H1 (cell line): ENCODE data around the gene TEX14. TPM values are rescaled to one million over a fixed set of nuclear protein-coding genes. Genes with fewer than 3 reads are reported as not detected.

ENCODE experiments used
- CTCF ChIA-PET: fragments of 300-600 bp; sonication (Branson Sonifier 250); formaldehyde crosslinking; loops from one replicate; lab custom pipeline; 2021; ENCODE audit not compliant: partially characterized antibody; lab: Charles Lee
- POLR2A ChIA-PET: fragments of 300-600 bp; sonication (Branson Sonifier 250); formaldehyde crosslinking; loops from one replicate; lab custom pipeline; 2021; ENCODE audit warnings: inconsistent platforms; ENCODE audit not compliant: partially characterized antibody; lab: Charles Lee
- DNase-seq, 2 experiments: peaks; one replicate each; pipeline versions ENCODE4 v3.0.0 to v3.0.0-alpha.2; 2010 to 2022; ENCODE audit warnings: low spot score in 2 of 2, low read depth in 1 of 2, mixed read lengths in 1 of 2
- FAIRE-seq: peaks from 2 replicates; lab custom pipeline; 2011; peaks lifted over from hg19 to GRCh38; lab: Jason Lieb, UNC
- H2AFZ ChIP-seq: 2 replicates; pipeline ENCODE4 v1.8.1; 2012; ENCODE audit warnings: low read length, inconsistent platforms
- H2AK5ac ChIP-seq: 2 replicates; pipeline ENCODE4 v1.6.1; 2013; ENCODE audit warnings: low read depth, low read length
- H2BK120ac ChIP-seq: replicated peaks from 2 replicates; pipeline ENCODE3; 2013; ENCODE audit warnings: low read depth, low read length, inconsistent platforms
- H2BK12ac ChIP-seq: 2 replicates; pipeline ENCODE4 v1.6.1; 2013; ENCODE audit warnings: low read depth, low read length
- H2BK15ac ChIP-seq: 2 replicates; pipeline ENCODE4 v1.6.1; 2013; ENCODE audit warnings: low read length
- H2BK20ac ChIP-seq: 2 replicates; pipeline ENCODE4 v1.6.1; 2013; ENCODE audit warnings: low read length
- H2BK5ac ChIP-seq: 2 replicates; pipeline ENCODE4 v1.6.1; 2013; ENCODE audit warnings: low read depth, low read length
- H3K14ac ChIP-seq: 2 replicates; pipeline ENCODE4 v1.6.1; 2013; ENCODE audit warnings: inconsistent platforms; ENCODE audit not compliant: insufficient read length
- H3K18ac ChIP-seq: 2 replicates; pipeline ENCODE4 v1.6.1; 2013; ENCODE audit warnings: low read length; ENCODE audit errors: extremely low read depth
- H3K23ac ChIP-seq: 2 replicates; pipeline ENCODE4 v1.6.1; 2013; ENCODE audit warnings: inconsistent platforms; ENCODE audit not compliant: insufficient read length
- H3K23me2 ChIP-seq: 2 replicates; pipeline ENCODE4 v1.6.1; 2013; ENCODE audit warnings: low read depth, low read length
- H3K27ac ChIP-seq: 2 replicates; pipeline ENCODE4 v1.6.1; 2011; ENCODE audit warnings: low read depth, low read length, inconsistent platforms
- H3K27me3 ChIP-seq, 4 experiments: replicated peaks in 1 of 4; 1 replicate in 1 of 4; 2 replicates in 3 of 4; pipeline versions ENCODE4 v1.6.1 to v1.8.1; 2011 to 2013; ENCODE audit warnings: low read length in 3 of 4, mild to moderate bottlenecking in 3 of 4, inconsistent platforms in 2 of 4, mixed read lengths in 2 of 4, moderate library complexity in 1 of 4; ENCODE audit not compliant: control insufficient read depth in 3 of 4, insufficient read depth in 3 of 4; ENCODE audit errors: extremely low read depth in 1 of 4
- H3K36me3 ChIP-seq, 4 experiments: 2 replicates each; pipeline versions ENCODE4 v1.6.1 to v1.8.1; 2011 to 2013; ENCODE audit warnings: mild to moderate bottlenecking in 4 of 4, low read length in 3 of 4, moderate library complexity in 2 of 4, control low read depth in 1 of 4, inconsistent platforms in 1 of 4; ENCODE audit not compliant: insufficient read depth in 4 of 4, control insufficient read depth in 2 of 4
- H3K4ac ChIP-seq: replicated peaks from 2 replicates; pipeline ENCODE3; 2013; ENCODE audit warnings: low read length, low read depth, mixed read lengths, inconsistent platforms; ENCODE audit not compliant: insufficient read length
- H3K4me1 ChIP-seq, 4 experiments: replicated peaks in 1 of 4; 1 replicate in 1 of 4; 2 replicates in 3 of 4; pipeline versions ENCODE4 v1.6.1 to v1.8.1; 2011 to 2013; ENCODE audit warnings: low read length in 3 of 4, inconsistent platforms in 2 of 4, mixed read lengths in 1 of 4; ENCODE audit not compliant: insufficient read depth in 4 of 4, control insufficient read depth in 3 of 4
- H3K4me2 ChIP-seq, 2 experiments: 2 replicates each; pipeline versions ENCODE4 v1.6.1 to v1.8.1; 2011 to 2013; ENCODE audit warnings: low read depth in 2 of 2, low read length in 2 of 2, control low read depth in 1 of 2, inconsistent platforms in 1 of 2, mild to moderate bottlenecking in 1 of 2; ENCODE audit not compliant: insufficient read depth in 1 of 2
- H3K4me3 ChIP-seq, 4 experiments: fragments of 200-600, 300-600 bp in 1 of 4; sonication (generic), shearing (Covaris generic), sonication (Bioruptor Twin) in 1 of 4; 2 replicates each; pipeline versions ENCODE4 v1.5.1 to v1.8.1; 2011 to 2016; ENCODE audit warnings: low read length in 4 of 4, low read depth in 3 of 4, control low read depth in 2 of 4, inconsistent platforms in 2 of 4, mild to moderate bottlenecking in 2 of 4, mixed read lengths in 1 of 4, moderate library complexity in 1 of 4; ENCODE audit not compliant: insufficient read depth in 2 of 4; ENCODE audit errors: extremely low read depth in 1 of 4
- H3K56ac ChIP-seq: replicated peaks from 2 replicates; pipeline ENCODE3; 2013; ENCODE audit warnings: low read depth, mild to moderate bottlenecking, mixed read lengths, low read length, inconsistent platforms; ENCODE audit not compliant: insufficient read length
- H3K79me1 ChIP-seq: 2 replicates; pipeline ENCODE4 v1.6.1; 2013; ENCODE audit warnings: low read depth, low read length, control low read depth
- H3K79me2 ChIP-seq, 2 experiments: 2 replicates each; pipeline versions ENCODE4 v1.6.1 to v1.8.1; 2012 to 2013; ENCODE audit warnings: low read length in 2 of 2, mild to moderate bottlenecking in 2 of 2, inconsistent platforms in 1 of 2; ENCODE audit not compliant: insufficient read depth in 2 of 2, control insufficient read depth in 1 of 2
- H3K9ac ChIP-seq, 4 experiments: replicated peaks in 1 of 4; 1 replicate in 1 of 4; 2 replicates in 3 of 4; pipeline versions ENCODE4 v1.6.1 to v1.8.1; 2011 to 2013; ENCODE audit warnings: low read depth in 3 of 4, low read length in 3 of 4, control low read depth in 2 of 4, mild to moderate bottlenecking in 2 of 4, moderate library complexity in 2 of 4, inconsistent platforms in 1 of 4; ENCODE audit errors: extremely low read depth in 1 of 4
- H3K9me3 ChIP-seq, 2 experiments: 2 replicates each; pipeline versions ENCODE4 v1.6.1 to v1.8.1; 2012 to 2013; ENCODE audit warnings: mild to moderate bottlenecking in 2 of 2, moderate library complexity in 2 of 2, control low read depth in 1 of 2, inconsistent platforms in 1 of 2, low read depth in 1 of 2, low read length in 1 of 2, mixed read lengths in 1 of 2; ENCODE audit not compliant: insufficient read depth in 2 of 2
- H4K20me1 ChIP-seq, 2 experiments: replicated peaks in 1 of 2; 2 replicates each; pipeline versions ENCODE3 to v1.8.1; 2011 to 2013; ENCODE audit warnings: inconsistent platforms in 2 of 2, low read length in 2 of 2, mild to moderate bottlenecking in 1 of 2; ENCODE audit not compliant: insufficient read depth in 2 of 2, control insufficient read depth in 1 of 2
- H4K5ac ChIP-seq: 2 replicates; pipeline ENCODE4 v1.6.1; 2013; ENCODE audit warnings: low read length, low read depth, mixed read lengths, inconsistent platforms; ENCODE audit not compliant: insufficient read length
- H4K8ac ChIP-seq: 2 replicates; pipeline ENCODE4 v1.8.0; 2013; ENCODE audit warnings: mild to moderate bottlenecking, moderate library complexity, low read length, inconsistent platforms; ENCODE audit not compliant: insufficient read depth; ENCODE audit errors: extremely low read depth
- H4K91ac ChIP-seq: replicated peaks from 2 replicates; pipeline ENCODE3; 2013; ENCODE audit warnings: low read length, mixed read lengths, inconsistent platforms; ENCODE audit not compliant: insufficient read length
- CHD1 ChIP-seq: IDR thresholded peaks from 2 replicates; pipeline ENCODE4 v1.6.1; 2012; ENCODE audit warnings: low read depth, low read length, improper control_type of control experiment
- EP300 ChIP-seq, 2 experiments: IDR thresholded peaks; 1 replicate in 1 of 2; 2 replicates in 1 of 2; pipeline ENCODE4 v1.6.1; 2011 to 2012; ENCODE audit warnings: low read depth in 2 of 2, low read length in 2 of 2, mild to moderate bottlenecking in 2 of 2, borderline replicate concordance in 1 of 2, inconsistent platforms in 1 of 2, moderate library complexity in 1 of 2
- GABPA ChIP-seq: IDR thresholded peaks from 2 replicates; pipeline ENCODE4 v1.6.1; 2011; ENCODE audit warnings: mild to moderate bottlenecking, low read length, moderate library complexity, borderline replicate concordance; ENCODE audit not compliant: insufficient read depth
- JUN ChIP-seq: IDR thresholded peaks from 2 replicates; pipeline ENCODE4 v1.6.1; 2011; ENCODE audit warnings: low read depth, mild to moderate bottlenecking, improper control_type of control experiment, low read length
- KDM1A ChIP-seq: fragments of 200-600, 300-600 bp; sonication (generic); IDR thresholded peaks from 2 replicates; pipeline ENCODE4 v1.7.1; 2016; ENCODE audit warnings: mild to moderate bottlenecking, low read length, borderline replicate concordance
- NRF1 ChIP-seq: IDR thresholded peaks from 2 replicates; pipeline ENCODE4 v1.6.1; 2011; ENCODE audit warnings: mild to moderate bottlenecking, low read depth, low read length, improper control_type of control experiment
- POLR2AphosphoS5 ChIP-seq: IDR thresholded peaks from 2 replicates; pipeline ENCODE4 v1.6.1; 2011; ENCODE audit warnings: low read depth, low read length
- SIN3A ChIP-seq, 2 experiments: IDR thresholded peaks in 1 of 2; conservative IDR thresholded peaks in 1 of 2; 2 replicates each; pipeline ENCODE4 v1.6.1; 2011 to 2012; ENCODE audit warnings: low read length in 2 of 2, improper control_type of control experiment in 1 of 2, low read depth in 1 of 2, mild to moderate bottlenecking in 1 of 2
- SIRT6 ChIP-seq: IDR thresholded peaks from one replicate; pipeline ENCODE4 v1.7.1; 2012; ENCODE audit warnings: low read length, inconsistent platforms
- SP2 ChIP-seq: IDR thresholded peaks from 2 replicates; pipeline ENCODE4 v1.6.1; 2012; ENCODE audit warnings: mild to moderate bottlenecking, low read length, inconsistent platforms
- WGBS, 2 experiments: shearing (Covaris generic) in 1 of 2; methylation state at CpG; one replicate each; pipeline versions ENCODE4 v1.1.6 to v1.1.7; 2013 to 2015; ENCODE audit warnings: low lambda C conversion rate in 2 of 2, mixed read lengths in 2 of 2, inconsistent platforms in 1 of 2, low coverage in 1 of 2, missing lambda C conversion rate in 1 of 2; ENCODE audit not compliant: insufficient replicate concordance in 2 of 2, insufficient coverage in 1 of 2, insufficient read length in 1 of 2; ENCODE audit errors: extremely low coverage in 1 of 2, missing lambda C conversion rate in 1 of 2; 5-methylcytosine and 5-hydroxymethylcytosine counted together
- polyA plus RNA-seq, 7 experiments: library from polyadenylated mRNA; depleted of rRNA in 3 of 7; stranded (reverse) in 5 of 7; unstranded in 2 of 7; fragments of >200 nt in 5 of 7; fragments of 200-250 nt in 2 of 7; gene quantifications; 1 replicate in 5 of 7; 2 replicates in 1 of 7; 4 replicates in 1 of 7; pipeline versions ENCODE4 v1.2.1 to v1.2.3, GENCODE V29; 2011 to 2013; ENCODE audit warnings: missing spikeins in 2 of 7, mixed read lengths in 2 of 7
- total RNA-seq: library from RNA; stranded (reverse); fragmentation: NEBNext Ultra II Directional; extraction: Animal tissue kit (Norgen Biotek cat#: 25700); gene quantifications from 2 replicates; pipeline ENCODE4 v1.2.1, GENCODE V29; 2021
- TF ChIP-seq, protein P1 (sequence below): IDR thresholded peaks from 2 replicates; pipeline ENCODE4 v1.6.1; 2012; ENCODE audit warnings: inconsistent platforms

The TEX14 gene
- total and polyA plus RNA-seq, 2 of the 8 experiments (the other 6 are each of a cell fraction or from before 2014, with no cell fraction given): 0.83 to 2.5 TPM

DNA sequence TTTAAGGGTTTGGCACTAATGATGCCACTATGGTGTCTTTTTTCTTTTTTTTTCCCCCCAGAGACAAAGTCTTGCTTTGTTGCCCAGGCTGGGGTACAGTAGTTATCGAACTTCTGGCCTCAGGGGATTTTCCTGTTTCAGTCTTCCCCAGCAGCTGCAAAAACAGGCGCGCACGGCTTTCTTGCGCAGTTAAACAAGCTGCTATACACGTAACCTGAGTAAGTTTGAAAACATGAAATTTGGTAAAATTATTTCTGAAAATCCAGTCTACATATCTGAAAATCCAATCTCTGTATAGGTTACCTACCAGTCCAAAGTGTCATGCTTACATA lies 11.8 kb downstream of the TEX14 start:
- Histone ChIP-seq H3K79me1 (no peaks in the 10 kb centered on the region), H3K27me3 (no peaks in the 10 kb centered on the region), H3K4me3 (no peak overlapping the region), H3K18ac (no peak overlapping the region), H2BK120ac (no peak overlapping the region), H2BK5ac (no peak overlapping the region), H4K91ac (no peak overlapping the region), H3K27ac (no peak overlapping the region), H3K56ac (no peak overlapping the region), H4K8ac (no peak overlapping the region), H2BK20ac (no peak overlapping the region), H2BK12ac (no peak overlapping the region), H3K4ac (no peak overlapping the region), H3K23ac (no peak overlapping the region), H3K9ac (no peak overlapping the region), H3K23me2 (no peaks in the 10 kb centered on the region), H3K4me2 (no peak overlapping the region), H3K79me2 (no peaks in the 10 kb centered on the region), H3K9me3 (no peaks in the 10 kb centered on the region), H3K36me3 (no peaks in the 10 kb centered on the region), H3K14ac (no peak overlapping the region), H4K20me1 (no peaks in the 10 kb centered on the region), H3K4me1 (no peaks in the 10 kb centered on the region), H2AK5ac (no peak overlapping the region), H2AFZ (no peak overlapping the region), H2BK15ac (no peak overlapping the region), H4K5ac (no peak overlapping the region)
- no peak for FAIRE-seq
- no peak for DNase-seq
- ChIA-PET CTCF (interaction anchor here (0.8 kb wide), 1 partner anchor 31 kb away, joined by 3 read pairs; no protein-coding TSS in a partner anchor), POLR2A (interaction anchor here (3.3 to 12.3 kb wide), 2 partner anchors 20 to 48 kb away, joined by 26 to 96 read pairs; no protein-coding TSS in a partner anchor)
- TF ChIP-seq EP300 (IDR thresholded peaks at IDR 0.05; ENCODE audit: borderline replicate concordance in 1 of 2, low read depth in 2 of 2, low read length in 2 of 2) (no peak), GABPA (no peak), JUN (no peak), CHD1 (no peak), NRF1 (no peak), SIRT6 (no peak), SIN3A (conservative IDR thresholded peaks at IDR 0.05 in 1 of 2, IDR thresholded peaks at IDR 0.05 in 1 of 2; ENCODE audit: low read depth in 1 of 2, low read length in 2 of 2) (no peak), POLR2AphosphoS5 (no peak), SP2 (no peak), KDM1A (no peak)
- TF ChIP-seq, protein P1, sequence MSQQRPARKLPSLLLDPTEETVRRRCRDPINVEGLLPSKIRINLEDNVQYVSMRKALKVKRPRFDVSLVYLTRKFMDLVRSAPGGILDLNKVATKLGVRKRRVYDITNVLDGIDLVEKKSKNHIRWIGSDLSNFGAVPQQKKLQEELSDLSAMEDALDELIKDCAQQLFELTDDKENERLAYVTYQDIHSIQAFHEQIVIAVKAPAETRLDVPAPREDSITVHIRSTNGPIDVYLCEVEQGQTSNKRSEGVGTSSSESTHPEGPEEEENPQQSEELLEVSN: no peak
- 81% methylated on average over 6 of the region's 6 CpGs; no CpG with 5 or more reads in 1 of the 2 experiments for WGBS, 2 experiments
